GM19025 (cell line): ENCODE measurements around the gene CASP10.
"Not testable (repeated sequence)": the region's sequence is repeated elsewhere in the genome, so short reads cannot be mapped to it uniquely, and the experiment has no call there.

Source experiments
- ATAC-seq: cut with Tn5 transposase; IDR thresholded peaks from one replicate; pipeline ENCODE4 v1.9.1; 2021; ENCODE audit warnings: mild to moderate bottlenecking, low read depth, moderate library complexity; ENCODE audit not compliant: unreplicated experiment

CASP10 gene

DNA sequence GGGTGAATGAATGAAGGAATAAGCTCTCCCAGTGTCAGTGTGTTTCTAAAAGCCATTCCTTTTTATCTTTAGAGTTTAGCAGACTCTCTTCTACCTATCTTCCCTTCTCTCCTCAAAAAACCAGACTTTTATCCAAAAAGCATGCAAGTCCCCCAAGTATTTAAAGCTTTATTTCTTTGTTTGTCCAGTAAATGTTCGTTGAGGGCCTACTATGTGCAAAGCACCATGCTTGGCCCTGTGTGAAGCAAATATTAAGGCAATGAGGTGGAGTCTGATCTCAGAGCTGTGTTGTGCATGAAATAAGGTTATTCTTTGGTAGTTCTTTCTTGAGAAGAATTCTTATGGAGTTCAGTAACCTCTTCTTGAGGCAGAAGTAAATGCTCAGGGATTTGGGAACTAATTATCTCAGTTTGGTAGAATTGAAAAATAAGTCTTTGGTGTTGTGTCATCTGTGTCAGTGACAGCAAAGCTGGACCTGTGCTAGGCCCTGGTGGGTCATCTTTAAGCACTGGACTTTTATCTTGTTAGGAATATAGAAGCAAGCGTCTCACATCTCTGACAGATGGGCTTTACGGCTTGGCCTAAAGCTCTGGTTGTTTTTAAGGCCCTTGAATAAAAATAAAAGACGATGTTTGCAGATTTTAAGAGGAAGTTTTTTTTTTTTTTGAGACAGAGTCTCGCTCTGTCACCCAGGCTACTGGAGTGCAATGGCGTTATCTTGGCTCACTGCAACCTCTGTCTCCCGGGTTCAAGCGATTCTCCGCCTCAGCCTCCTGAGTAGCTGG is 28.1 kb upstream of the CASP10 start:
- ATAC-seq, result no peak

GRCh38 chr2:201156036-201156435 is 26.9 kb upstream of the CASP10 start:
- no peak for ATAC-seq

- no peak for ATAC-seq
Measured at GRCh38 chr2:201156640-201157039, 26.3 kb upstream of the CASP10 start.

GRCh38 chr2:201157694-201158093 is 25.2 kb upstream of the CASP10 start:
- ATAC-seq, result peak; percentile 20

DNA sequence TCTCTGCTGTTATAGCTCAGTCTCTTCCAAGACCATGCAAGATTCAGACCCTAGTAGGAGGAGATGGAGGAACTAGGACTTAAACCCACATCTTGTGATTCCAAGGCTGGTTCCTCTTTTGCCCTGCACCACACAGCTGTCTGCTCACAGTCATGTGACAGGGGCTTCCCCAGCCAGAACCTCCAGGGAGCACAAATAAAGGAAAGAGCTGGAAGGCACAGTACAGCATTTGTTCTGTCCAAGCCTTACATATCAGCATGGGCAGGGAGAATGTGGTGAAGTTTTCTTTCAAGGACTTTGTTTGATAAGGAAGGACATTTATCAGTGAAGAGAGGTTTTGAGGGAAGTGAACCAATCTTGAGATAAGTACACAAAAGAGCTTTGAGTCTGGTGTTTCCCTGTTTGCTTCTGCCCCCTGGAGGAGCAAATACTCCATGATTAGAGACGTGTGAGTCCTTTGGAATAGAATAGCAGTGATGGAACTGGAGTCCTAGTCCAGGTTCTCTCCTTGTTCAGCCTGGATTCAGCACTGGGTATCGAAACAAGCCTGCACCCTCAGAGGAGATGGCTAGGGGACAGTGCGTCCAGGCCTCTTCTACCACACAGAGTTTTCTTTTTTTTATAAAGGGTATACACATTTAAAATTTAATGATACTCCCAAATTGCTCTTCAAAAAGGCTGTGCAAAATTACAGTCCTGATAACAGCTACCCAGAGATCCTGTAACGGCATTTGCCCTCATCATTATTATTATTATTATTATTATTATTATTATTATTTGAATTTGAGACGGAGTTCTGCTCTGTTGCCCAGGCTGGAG is 24.6 kb upstream of the CASP10 start:
- peak; percentile 91 for ATAC-seq

- no peak for ATAC-seq
Measured at GRCh38 chr2:201164166-201164565, 18.8 kb upstream of the CASP10 start.

- no peak for ATAC-seq
Measured at GRCh38 chr2:201167546-201167945, 15.4 kb upstream of the CASP10 start.

- ATAC-seq, result not testable (repeated sequence)
Measured at GRCh38 chr2:201168496-201168895, 14.4 kb upstream of the CASP10 start.

- no peak for ATAC-seq
Measured at GRCh38 chr2:201171259-201171814, 11.6 kb upstream of the CASP10 start.

DNA sequence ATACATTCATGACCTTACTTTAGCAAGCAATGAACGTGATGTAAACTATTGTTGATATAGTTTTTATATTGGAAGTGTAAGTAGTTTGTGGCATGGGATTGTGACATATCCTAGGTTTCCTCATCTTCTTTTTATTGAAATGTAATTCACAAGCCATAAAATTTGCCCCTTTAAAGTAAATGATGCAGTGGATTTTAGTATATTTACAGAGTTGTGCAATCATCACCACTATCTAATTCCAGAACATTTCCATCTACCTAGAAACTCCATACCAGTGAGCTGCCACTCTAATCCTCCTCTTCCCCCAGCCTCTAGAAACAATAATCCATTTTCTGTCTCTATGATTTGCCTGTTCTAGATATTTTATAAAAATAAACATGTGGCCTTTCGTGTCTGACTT is 10.7 kb upstream of the CASP10 start:
- ATAC-seq, result no peak

GRCh38 chr2:201174687-201175086 is 8.3 kb upstream of the CASP10 start:
- ATAC-seq, result no peak

DNA sequence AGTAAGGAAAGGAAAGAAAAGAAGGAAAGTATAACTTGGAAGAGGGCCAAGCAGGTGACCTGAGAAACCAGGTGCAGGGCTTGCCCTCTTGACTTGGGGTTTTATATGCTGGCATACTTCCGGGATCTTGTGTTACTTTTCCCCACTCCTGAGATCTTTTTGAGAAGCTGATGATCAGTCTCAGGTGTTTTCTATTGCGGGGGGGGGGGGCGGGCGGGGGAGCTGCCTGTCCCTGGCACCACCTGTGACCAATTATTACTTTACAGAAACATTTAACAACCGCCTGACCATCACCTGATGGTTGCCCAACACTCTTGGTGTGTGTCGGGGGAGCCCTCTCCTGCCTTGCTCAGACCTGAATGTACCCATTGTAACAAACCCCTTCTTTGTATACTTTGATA is 6.9 kb upstream of the CASP10 start:
- no peak for ATAC-seq

GRCh38 chr2:201180010-201180409 is 2.9 kb upstream of the CASP10 start:
- no peak for ATAC-seq

DNA sequence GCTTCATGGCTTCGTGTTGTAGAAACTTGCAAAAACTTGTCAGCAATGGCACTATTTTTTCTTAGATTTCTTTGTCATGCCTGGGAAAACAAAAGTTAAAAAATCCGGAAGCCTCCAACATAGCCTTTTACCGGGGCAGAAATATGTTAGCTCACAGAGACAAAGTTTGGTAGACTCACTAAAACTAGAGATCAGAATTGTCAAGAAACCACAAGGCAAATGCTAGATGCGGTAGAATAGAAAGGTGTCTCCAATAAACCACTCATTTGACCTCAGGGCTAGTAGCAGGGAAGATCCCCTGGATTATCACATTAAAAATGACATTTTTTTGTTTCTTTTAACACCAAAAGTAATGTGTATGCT is 405 bp downstream of the CASP10 start:
- ATAC-seq, result no peak

GRCh38 chr2:201183835-201184234 is 894 bp downstream of the CASP10 start:
- not testable (repeated sequence) for ATAC-seq

GRCh38 chr2:201184248-201184647 is 1.3 kb downstream of the CASP10 start:
- not testable (repeated sequence) for ATAC-seq

DNA sequence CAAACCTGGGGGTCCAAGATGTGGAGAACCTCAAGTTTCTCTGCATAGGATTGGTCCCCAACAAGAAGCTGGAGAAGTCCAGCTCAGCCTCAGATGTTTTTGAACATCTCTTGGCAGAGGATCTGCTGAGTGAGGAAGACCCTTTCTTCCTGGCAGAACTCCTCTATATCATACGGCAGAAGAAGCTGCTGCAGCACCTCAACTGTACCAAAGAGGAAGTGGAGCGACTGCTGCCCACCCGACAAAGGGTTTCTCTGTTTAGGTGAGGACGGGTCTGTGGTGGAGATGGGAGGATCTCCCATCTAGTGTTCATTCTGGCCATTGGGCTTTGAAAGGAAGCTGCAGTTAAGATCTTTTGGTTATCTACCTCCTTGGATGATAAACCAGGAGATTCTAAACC is 2.9 kb downstream of the CASP10 start:
- ATAC-seq, result no peak

DNA sequence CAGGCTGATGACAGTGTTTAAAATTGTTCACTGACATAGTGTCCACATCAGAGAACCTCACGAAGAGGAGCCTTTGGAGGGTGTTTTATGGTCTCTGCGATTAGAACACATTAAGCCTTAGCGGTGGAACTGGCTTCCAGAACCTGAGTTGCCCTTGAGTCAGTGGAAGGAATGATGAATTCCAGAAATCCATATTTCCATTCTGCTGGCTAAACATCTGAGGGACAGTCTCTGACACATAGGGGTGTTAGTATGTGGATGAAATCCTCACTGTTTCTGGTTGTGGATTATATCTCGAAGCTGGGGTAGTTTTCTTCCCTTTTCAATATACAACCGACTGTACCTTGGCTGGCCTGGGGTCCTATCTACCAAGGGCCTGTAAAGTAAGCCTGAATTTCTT is 4.0 kb downstream of the CASP10 start:
- no peak for ATAC-seq

- no peak for ATAC-seq
Measured at GRCh38 chr2:201188449-201188848, 5.5 kb downstream of the CASP10 start.

DNA sequence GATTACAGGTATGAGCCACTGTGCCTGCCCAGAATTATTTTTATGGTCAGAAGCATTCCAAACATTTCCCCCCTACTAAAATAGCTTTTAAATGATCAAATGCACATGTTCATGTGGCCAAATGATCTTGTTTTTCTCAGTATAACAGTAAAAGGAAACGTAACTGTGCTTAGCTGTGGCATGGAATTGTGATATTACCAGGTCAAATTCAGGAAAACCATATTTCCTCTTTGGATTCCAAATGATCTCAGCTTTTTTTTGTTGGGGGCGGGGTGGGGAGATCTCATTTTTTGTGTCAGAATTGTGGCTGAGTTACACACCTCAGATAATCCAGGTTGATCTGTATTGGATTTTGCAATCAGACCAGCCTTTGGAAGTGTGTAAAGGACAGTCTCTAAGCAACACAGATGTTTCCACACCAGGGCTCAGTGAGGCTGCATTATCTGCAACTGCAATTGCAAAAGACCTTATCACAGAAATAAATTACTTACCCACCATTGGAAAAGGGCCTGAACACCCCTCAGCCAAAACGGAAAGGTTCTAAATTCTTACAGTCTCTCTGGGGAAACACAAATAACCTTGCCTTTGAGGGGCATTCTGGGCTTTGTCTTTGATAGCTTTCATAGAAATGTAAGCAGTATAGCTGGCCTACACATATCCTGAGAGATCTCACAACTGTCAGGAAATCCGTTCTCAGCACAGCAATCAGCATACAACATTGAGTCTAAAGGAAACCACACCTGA is 8.4 kb downstream of the CASP10 start:
- no peak for ATAC-seq

DNA sequence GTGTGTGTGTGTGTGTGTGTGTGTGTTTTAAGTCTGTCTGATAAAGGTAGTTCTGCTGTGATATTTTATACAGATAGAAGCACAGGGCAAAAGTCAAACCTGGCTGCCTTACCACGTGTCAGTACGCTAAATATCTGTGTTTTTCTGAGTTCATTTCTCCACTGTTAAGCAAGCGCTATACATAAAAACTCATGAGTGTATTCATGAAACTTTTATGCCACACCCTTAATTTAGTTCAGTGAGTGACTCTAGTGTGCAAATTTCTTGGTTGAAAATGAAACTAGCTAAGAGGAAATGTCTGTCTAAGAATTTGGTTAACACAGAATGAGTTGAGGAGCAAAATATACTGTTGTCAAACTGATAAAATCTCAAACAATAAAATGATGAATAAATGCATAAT is 11.2 kb downstream of the CASP10 start:
- ATAC-seq, result peak; percentile 91
